Activated naive CD4-positive, alpha-beta T cell treated with anti-CD3 and anti-CD28 coated beads, Interleukin-2, amount 50 U/mL, for 72 hours (primary cell): ENCODE data around the gene SLC22A15. TPM values are rescaled to one million over a fixed set of nuclear protein-coding genes. Genes with fewer than 3 reads are reported as not detected.

Experiments
- ATAC-seq, 2 donors: fragments of 150-1000 bp; cut with Tn5 transposase; 2 replicates each; pipeline ENCODE4 v1.10.0; 2021; ENCODE audit warnings: mild to moderate bottlenecking in 2 of 2, moderate library complexity in 2 of 2
- DNase-seq, 2 donors: peaks; one replicate each; pipeline ENCODE4 v3.0.0; 2021 to 2022; ENCODE audit warnings: low spot score in 2 of 2
- H3K27ac Mint-ChIP-seq, 2 donors: one replicate each; pipeline ENCODE4 v1.8.0; 2022; ENCODE audit warnings: mild to moderate bottlenecking in 2 of 2, mixed read lengths in 2 of 2
- H3K36me3 Mint-ChIP-seq, 2 donors: one replicate each; pipeline ENCODE4 v1.8.0; 2022; ENCODE audit warnings: mixed read lengths in 2 of 2
- H3K9me3 Mint-ChIP-seq, 2 donors: one replicate each; pipeline ENCODE4 v1.8.0; 2022; ENCODE audit warnings: mixed read lengths in 2 of 2
- total RNA-seq, 2 donors: library from RNA; stranded (reverse); gene quantifications; one replicate each; pipeline ENCODE4 v1.2.3, GENCODE V29; 2022

The SLC22A15 gene
- total RNA-seq, 2 donors from 2014 or later: 0.16 to 0.25 TPM

- Mint-ChIP-seq H3K9me3 (no peaks in the 10 kb centered on the region), H3K27ac (no peak overlapping the region), H3K36me3 (no peaks in the 10 kb centered on the region)
- ATAC-seq: no peak
- DNase-seq: no peak
Measured at GRCh38 chr1:116106646-116107045, 130.3 kb downstream of the SLC22A15 start.

- DNase-seq (no peak), ATAC-seq (no peak)
- Mint-ChIP-seq H3K36me3 (no peaks in the 10 kb centered on the region), H3K27ac (no peak overlapping the region), H3K9me3 (no peaks in the 10 kb centered on the region)
Measured at GRCh38 chr1:116107371-116107770, 131.1 kb downstream of the SLC22A15 start.

- Mint-ChIP-seq H3K36me3 (no peaks in the 10 kb centered on the region), H3K9me3 (no peaks in the 10 kb centered on the region), H3K27ac (no peak within 1 kb of the TSS)
- DNase-seq (no peak), ATAC-seq (no peak)
Measured at GRCh38 chr1:116110567-116111523, 134.5 kb downstream of the SLC22A15 start, which contains the start of gene MAB21L3. TSS of gene MAB21L3 (plus strand) at chr1:116111399. CDS start at chr1:116112616, 1,217 bp downstream.

- H3K27ac Mint-ChIP-seq: no peak overlapping the region
- no peak for ATAC-seq
Measured at GRCh38 chr1:116111524-116112021, 135.3 kb downstream of the SLC22A15 start.

DNA sequence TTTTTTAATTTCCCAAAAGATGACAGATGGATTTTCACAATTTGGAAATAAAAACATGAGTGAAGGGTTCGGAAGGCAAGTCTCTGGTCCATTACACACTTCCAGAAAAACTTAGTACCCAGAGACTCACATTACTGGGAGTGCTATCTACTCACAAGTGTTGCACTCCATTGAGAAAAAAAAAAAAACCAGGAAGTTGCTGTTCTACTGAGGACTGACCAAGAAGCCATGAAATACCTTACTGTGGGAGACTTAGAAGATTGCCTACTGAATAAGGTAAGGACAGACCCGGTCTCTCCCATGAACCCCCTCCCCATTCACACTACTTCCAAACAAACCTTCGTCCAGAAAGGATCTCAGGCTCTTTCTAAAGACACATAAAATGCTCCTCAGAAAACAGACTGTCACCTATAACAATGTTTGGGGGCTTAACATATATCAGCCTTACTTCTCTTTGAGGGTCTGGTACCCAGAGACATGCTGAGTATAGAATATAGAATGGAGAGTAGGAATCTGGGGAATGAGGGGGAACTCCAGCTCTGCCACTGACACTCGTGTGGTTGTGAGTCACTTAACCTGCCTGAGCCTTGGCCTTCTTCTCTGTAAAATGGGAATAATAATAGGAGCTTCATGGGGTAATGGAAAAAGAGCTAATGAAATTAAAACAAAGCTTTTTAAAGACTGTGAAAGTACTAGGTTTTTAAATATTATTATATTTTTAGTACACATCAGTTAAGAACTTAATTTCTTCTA lies 136.3 kb downstream of the SLC22A15 start:
- no peak overlapping the region for H3K27ac Mint-ChIP-seq
- DNase-seq (no peak), ATAC-seq (no peak)

More at GRCh38 chr1:116111524-116112021, 135.3 kb downstream of the SLC22A15 start:
- Mint-ChIP-seq H3K36me3 (no peaks in the 10 kb centered on the region), H3K9me3 (no peaks in the 10 kb centered on the region)
- no peak for DNase-seq

GRCh38 chr1:116113615-116114014 lies 137.3 kb downstream of the SLC22A15 start:
- H3K9me3 Mint-ChIP-seq: no peaks in the 10 kb centered on the region
- no peak overlapping the region for H3K27ac Mint-ChIP-seq
- ATAC-seq: no peak
- no peaks in the 10 kb centered on the region for H3K36me3 Mint-ChIP-seq
- no peak for DNase-seq

More for the DNA sequence above, 136.3 kb downstream of the SLC22A15 start:
- Mint-ChIP-seq H3K9me3 (no peaks in the 10 kb centered on the region), H3K36me3 (no peaks in the 10 kb centered on the region)

DNA sequence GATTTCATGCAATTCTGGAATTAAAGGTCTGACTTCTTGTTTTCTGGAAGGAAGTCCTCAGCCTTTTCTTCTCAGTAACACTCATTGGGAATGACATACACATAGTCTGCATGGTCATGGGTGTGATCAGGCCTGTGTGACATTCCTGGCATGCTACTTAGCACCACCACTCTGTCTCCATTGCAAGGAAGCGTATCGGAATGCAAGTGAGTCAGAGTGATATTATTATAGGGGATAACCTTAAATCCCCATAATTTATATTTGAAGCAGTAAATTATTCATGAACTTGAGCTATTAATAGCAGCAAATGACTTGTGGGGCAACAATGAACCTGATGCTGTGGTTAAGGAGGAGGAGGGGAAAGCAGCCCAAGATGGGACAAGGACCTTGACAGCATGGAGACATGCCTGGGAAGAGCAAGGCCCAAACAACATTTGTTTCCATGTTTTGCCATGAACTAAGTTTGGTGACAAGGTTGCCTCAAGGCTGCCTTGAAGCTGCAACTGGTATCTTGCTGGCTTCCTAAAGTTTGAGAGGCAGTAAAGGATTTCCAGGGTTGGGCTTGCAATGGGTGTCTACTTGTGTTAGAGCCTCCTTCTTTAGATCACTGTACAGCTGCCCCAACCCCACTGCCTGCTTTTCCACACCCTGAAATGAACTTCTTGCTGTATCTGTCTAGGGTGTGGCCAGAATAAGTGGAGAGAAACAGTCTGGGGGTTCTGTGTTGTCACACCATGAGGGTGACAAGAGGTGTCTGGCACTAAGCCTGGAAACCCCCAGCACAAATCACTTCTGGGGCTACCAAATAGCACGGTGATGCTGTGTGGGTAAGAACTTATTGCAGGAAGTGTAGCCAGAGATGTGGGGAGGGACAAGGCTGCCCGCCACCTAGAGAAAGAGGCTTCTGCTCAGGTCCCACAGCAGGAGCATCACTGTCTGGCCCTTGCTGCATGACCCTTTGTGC lies 139.4 kb downstream of the SLC22A15 start:
- H3K27ac Mint-ChIP-seq: no peak overlapping the region
- no peaks in the 10 kb centered on the region for H3K9me3 Mint-ChIP-seq
- H3K36me3 Mint-ChIP-seq: no peaks in the 10 kb centered on the region
- no peak for DNase-seq
- ATAC-seq: no peak

- Mint-ChIP-seq H3K9me3 (no peaks in the 10 kb centered on the region), H3K36me3 (no peaks in the 10 kb centered on the region), H3K27ac (no peak overlapping the region)
- ATAC-seq (no peak), DNase-seq (no peak)
Measured at GRCh38 chr1:116118471-116118870, 142.2 kb downstream of the SLC22A15 start.

Other genes with a start within 250 kb of the SLC22A15 start
- gene CASQ2, start 207.8 kb upstream of the SLC22A15 start, total RNA-seq: not detected
- not detected for gene NHLH2, start 135.4 kb upstream of the SLC22A15 start, total RNA-seq
- gene MAB21L3, start 134.9 kb downstream of the SLC22A15 start, total RNA-seq: not detected